DMS153 treated with DMSO at 0.1 percent for 48 hours (cell line): Measurements from ENCODE around the gene HSPA1L.
"Not testable (repeated sequence)": the region's sequence is repeated elsewhere in the genome, so short reads cannot be mapped to it uniquely, and the experiment has no call there.

Experiments
- DNase-seq: peaks from one replicate; lab custom pipeline; 2025; ENCODE audit not compliant: unreplicated experiment; lab: John Stamatoyannopoulos, UW

The HSPA1L gene

GRCh38 chr6:31837369-31838113, 22.5 kb upstream of the HSPA1L start:
- DNase-seq: no peak

GRCh38 chr6:31836474-31837368, 21.6 kb upstream of the HSPA1L start:
- DNase-seq: no peak

GRCh38 chr6:31836047-31836473, 21.0 kb upstream of the HSPA1L start:
- DNase-seq: no peak

- DNase-seq: peak; percentile 85
These were observed 19.5 kb upstream of the HSPA1L start for GRCh38 chr6:31834367-31835250.

- DNase-seq: no peak
These were observed 16.5 kb upstream of the HSPA1L start for GRCh38 chr6:31831350-31832215.

DNA sequence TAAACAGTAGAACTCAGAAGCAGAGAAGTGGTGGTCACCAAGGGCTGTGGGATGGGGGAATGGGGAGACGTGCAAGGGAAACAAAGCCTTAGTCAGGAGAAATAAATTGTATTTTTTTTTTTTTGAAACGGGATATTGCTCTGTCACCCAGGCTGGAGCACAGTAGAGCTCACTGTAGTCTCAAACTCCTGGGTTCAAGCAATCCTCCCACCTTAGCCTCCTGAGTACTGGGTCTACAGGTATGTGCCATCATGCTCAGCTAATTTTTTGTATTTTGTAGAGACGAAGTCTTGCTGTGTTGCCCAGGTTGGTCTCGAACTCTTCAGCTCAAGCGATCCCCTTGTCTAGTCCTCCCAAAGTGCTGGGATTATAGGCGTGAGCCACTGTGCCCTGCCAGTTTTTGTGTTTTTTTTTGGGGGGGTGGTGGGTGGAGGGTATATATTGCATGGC, 15.8 kb upstream of the HSPA1L start:
- no peak for DNase-seq

- DNase-seq: peak; percentile 54
These were observed 14.7 kb upstream of the HSPA1L start for GRCh38 chr6:31829633-31830283.

DNA sequence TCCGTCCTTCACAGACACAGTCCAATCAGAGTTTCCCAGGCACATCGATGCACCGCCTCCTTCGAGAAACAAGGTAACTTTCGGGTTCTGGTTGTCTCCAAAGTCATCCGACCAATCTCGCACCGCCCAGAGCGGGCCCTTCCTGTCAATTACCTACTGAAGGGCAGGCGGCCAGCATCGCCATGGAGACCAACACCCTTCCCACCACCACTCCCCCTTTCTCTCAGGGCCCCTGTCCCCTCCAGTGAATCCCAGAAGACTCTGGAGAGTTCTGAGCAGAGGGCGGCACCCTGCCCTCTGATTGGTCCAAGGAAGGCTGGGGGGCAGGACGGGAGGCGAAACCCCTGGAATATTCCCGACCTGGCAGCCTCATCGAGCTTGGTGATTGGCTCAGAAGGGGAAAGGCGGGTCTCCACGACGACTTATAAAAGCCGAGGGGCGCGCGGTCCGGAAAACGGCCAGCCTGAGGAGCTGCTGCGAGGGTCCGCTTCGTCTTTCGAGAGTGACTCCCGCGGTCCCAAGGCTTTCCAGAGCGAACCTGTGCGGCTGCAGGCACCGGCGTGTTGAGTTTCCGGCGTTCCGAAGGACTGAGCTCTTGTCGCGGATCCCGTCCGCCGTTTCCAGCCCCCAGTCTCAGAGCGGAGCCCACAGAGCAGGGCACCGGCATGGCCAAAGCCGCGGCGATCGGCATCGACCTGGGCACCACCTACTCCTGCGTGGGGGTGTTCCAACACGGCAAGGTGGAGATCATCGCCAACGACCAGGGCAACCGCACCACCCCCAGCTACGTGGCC, 12.4 kb upstream of the HSPA1L start, which contains the start of gene HSPA1B:
Gene HSPA1B, plus strand, starts transcription at position 453 of the 794 bp plus-strand sequence. Its CDS starts 213 bp downstream, at position 666.
- peak; percentile 98 for DNase-seq

DNA sequence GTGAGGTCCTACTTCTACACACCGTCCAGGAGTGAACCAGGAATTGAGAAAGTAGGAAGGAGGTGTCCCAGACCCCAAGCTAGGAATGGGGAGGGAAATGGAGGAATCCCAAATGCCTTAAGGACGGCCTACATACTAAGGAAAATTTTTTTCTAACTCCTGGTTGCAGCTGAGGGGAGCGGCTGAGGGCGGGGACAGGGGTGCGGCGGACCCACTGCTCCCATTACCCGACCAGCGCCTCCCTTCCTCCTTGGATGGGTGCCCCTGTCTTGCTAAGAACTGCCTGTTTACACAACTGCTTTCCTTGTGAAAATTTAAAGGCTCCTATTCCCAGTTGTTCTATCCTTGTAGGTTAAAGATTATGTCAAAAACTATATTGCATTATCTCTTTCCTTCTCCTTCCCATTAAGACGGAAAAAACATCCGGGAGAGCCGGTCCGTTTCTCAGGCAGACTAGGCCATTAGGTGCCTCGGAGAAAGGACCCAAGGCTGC, 11.8 kb upstream of the HSPA1L start:
- DNase-seq: no peak

DNA sequence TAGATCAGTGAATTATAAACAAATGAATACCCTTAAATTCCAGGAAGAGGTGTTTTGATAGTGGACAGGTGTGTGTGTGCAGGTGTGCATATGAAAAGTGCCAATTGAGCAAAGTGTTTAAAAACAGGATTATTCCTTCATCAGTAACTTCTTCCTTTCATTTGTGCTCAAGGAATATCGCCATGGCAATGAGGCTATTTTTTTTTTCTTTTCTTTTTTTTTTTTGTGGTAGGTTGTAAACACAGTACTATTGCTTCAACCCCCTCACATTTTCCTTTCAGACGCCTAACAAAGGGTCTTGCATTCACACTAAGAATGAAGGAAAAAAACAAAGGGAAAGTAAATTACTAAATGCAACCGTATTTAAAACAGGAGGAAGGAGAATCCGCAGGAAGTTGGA, 10.5 kb upstream of the HSPA1L start:
- DNase-seq: no peak

GRCh38 chr6:31823592-31824196, 8.6 kb upstream of the HSPA1L start:
- DNase-seq: not testable (repeated sequence)

DNA sequence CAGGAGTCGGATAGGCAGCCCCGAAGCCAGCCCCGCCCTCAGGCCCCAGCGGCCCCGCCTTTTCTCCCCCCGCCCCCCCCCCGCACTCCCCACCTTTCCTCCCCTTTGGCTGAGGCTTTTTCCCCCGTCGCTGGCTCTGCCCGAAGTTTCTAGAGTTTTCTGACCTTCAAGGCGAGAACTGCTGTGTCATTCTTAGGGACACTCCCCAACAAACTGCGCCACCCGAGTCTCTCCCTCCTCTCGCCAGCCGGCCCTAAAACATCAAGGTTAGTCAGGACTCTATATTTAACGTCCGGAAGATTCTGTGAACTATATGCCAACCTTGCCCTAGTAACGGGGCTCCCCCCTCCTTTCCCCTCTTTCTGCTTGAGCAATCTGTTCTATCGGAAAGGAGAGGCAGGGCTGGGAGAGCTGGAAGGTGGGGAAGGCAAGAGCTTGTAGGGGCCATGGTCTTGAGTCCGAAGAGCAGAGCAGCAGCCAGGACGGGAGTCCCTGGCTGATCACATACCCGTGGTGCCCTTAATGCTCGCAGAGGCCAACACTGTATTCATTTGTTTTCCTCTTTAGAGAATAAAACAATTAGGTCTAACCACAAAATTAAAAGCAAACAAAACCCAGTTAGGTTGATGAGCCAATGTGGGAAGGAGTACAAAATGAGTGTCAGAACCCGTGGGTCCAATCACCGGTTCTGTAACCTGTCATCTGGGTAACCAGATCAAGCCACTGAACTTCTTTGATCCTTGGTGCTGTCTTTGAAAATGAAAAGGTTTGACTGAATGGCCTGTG, 7.1 kb upstream of the HSPA1L start:
- peak; percentile 42 for DNase-seq

- DNase-seq: no peak
These were observed 6.4 kb upstream of the HSPA1L start for GRCh38 chr6:31821301-31822035.

DNA sequence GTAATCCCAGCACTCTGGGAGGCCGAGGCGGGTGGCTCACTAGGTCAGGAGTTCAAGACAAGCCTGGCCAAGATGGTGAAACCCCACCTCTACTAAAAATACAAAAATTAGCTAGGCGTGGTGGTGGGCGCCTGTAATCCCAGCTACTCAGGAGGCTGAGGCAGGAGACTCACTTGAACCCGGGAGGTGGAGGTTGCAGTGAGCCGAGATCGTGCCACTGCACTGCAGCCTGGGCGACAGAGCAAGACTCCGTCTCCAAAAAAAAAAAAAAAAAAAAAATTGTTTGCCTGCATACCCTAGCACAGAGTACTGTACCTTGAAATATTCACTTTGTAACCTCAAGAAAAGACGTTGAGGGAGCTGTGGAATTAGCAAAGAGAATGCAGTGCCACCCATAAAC, 5.3 kb upstream of the HSPA1L start:
- not testable (repeated sequence) for DNase-seq

GRCh38 chr6:31819871-31820299, 4.8 kb upstream of the HSPA1L start:
- DNase-seq: no peak

- not testable (repeated sequence) for DNase-seq
These were observed 2.9 kb upstream of the HSPA1L start for GRCh38 chr6:31817929-31818511.
